Uterus (tissue), 2 donors: ENCODE data around the gene DGKK.

Source experiments
- CTCF ChIP-seq, 4 experiments: fragments of 200-600 bp in 2 of 4; fragments of 450-650 bp in 2 of 4; sonication (generic) in 2 of 4; IDR thresholded peaks; one replicate each; pipeline ENCODE4 v1.5.1; 2016 to 2019; ENCODE audit warnings: antibody characterized with exemption in 4 of 4, mild to moderate bottlenecking in 2 of 4, moderate library complexity in 1 of 4
- POLR2A ChIP-seq, 2 donors: fragments of 450-650 bp; IDR thresholded peaks; one replicate each; pipeline ENCODE4 v1.6.1; 2016; ENCODE audit warnings: antibody characterized with exemption in 2 of 2, mild to moderate bottlenecking in 1 of 2, moderate library complexity in 1 of 2

GRCh38 chrX:50458483-50458882, 12.1 kb downstream of the DGKK start:
- TF ChIP-seq CTCF (IDR thresholded peaks at IDR 0.05) = no peak
- no peak for TF ChIP-seq POLR2A (IDR thresholded peaks at IDR 0.05)
